Pancreas (tissue), 10 donors: ENCODE data around the gene SRCIN1. TPM values are rescaled to one million over a fixed set of nuclear protein-coding genes. Genes with fewer than 3 reads are reported as not detected.
A peak's percentile ranks its signal among the peaks of the same experiment; 100 is the strongest.

Source experiments
- ATAC-seq, 4 donors: fragments of 200-7000 bp; cut with Tn5 transposase; one replicate each; pipeline versions ENCODE4 v1.8.0 to v1.9.1; 2020; ENCODE audit warnings: mild to moderate bottlenecking in 4 of 4, moderate library complexity in 4 of 4
- DNase-seq, 6 donors: peaks; one replicate each; pipeline ENCODE4 v3.0.0-alpha.2; 2020
- FAIRE-seq: peaks from 2 replicates; lab custom pipeline; 2012; peaks lifted over from hg19 to GRCh38; lab: Jason Lieb, UNC
- H3K27ac ChIP-seq, 4 donors: fragments of 200-600 bp; sonication (generic); 1 replicate in 3 of 4; 2 replicates in 1 of 4; pipeline versions ENCODE4 v1.5.0 to v1.8.0; 2020
- H3K27me3 ChIP-seq, 4 donors: fragments of 200-600 bp; one replicate each; pipeline ENCODE4 v1.8.0; 2021
- H3K36me3 ChIP-seq, 3 donors: fragments of 200-600 bp; sonication (generic) in 1 of 3; one replicate each; pipeline versions ENCODE4 v1.5.0 to v1.8.0; 2020 to 2021
- H3K4me1 ChIP-seq, 3 donors: fragments of 200-600 bp; one replicate each; pipeline ENCODE4 v1.8.0; 2021
- H3K4me3 ChIP-seq, 4 donors: fragments of 200-600 bp; sonication (generic) in 2 of 4; one replicate each; pipeline versions ENCODE4 v1.5.0 to v1.8.0; 2020 to 2021
- H3K9me3 ChIP-seq, 4 donors: fragments of 200-600 bp; one replicate each; pipeline ENCODE4 v1.8.0; 2021
- WGBS, 2 donors: extraction: QIAGEN DNeasy Blood & Tissue Kit; methylation state at CpG; one replicate each; pipeline ENCODE4 v1.1.7; 2013; 5-methylcytosine and 5-hydroxymethylcytosine counted together
- intact Hi-C, 3 donors: fragments of 100-400 bp; cut with DNase I; formaldehyde crosslinking; loops; one replicate each; pipeline versions ENCODE4 v1.11.1 to v1.14.2; 2022
- polyA plus RNA-seq, 2 donors: library from polyadenylated mRNA; stranded (reverse); fragments of 200-250 nt; gene quantifications; one replicate each; pipeline ENCODE4 v1.2.3, GENCODE V29; 2013
- total RNA-seq, 6 donors: library from RNA; stranded (reverse); fragmentation: NEBNext Ultra II Directional in 4 of 6; extraction: Animal tissue kit (Norgen Biotek cat#: 25700) in 4 of 6; gene quantifications; one replicate each; pipeline versions ENCODE4 v1.2.1 to v1.2.4, GENCODE V29; 2021 to 2023
- TF ChIP-seq, protein P1 (sequence below), 4 donors: fragments of 200-600 bp; sonication (generic) in 3 of 4; IDR thresholded peaks; one replicate each; pipeline versions ENCODE4 v1.5.0 to v1.8.0; 2021; ENCODE audit warnings: antibody characterized with exemption in 4 of 4
- donor health status: healthy with polysubstance abuse.
- donor health status: DM: no; HTN: no; CAD: no; lungs with moderate emphysema.
- donor health status: DM: no; HTN: no; CAD: no.
- donor health status: control.
- donor health status: control.
- donor health status: Bipolar disorder and iron deficiency.
- donor health status: DM: yes; HTN: yes; CAD: no.
- donor health status: DM: no; HTN: no; CAD: no.
- donor health status: DM: no; HTN: no; CAD: no.
- donor health status: DM: yes; HTN: yes; CAD: no.

Gene SRCIN1
- total and polyA plus RNA-seq, 8 donors, result 5.8 to 30.3 (median 9.0) TPM

DNA sequence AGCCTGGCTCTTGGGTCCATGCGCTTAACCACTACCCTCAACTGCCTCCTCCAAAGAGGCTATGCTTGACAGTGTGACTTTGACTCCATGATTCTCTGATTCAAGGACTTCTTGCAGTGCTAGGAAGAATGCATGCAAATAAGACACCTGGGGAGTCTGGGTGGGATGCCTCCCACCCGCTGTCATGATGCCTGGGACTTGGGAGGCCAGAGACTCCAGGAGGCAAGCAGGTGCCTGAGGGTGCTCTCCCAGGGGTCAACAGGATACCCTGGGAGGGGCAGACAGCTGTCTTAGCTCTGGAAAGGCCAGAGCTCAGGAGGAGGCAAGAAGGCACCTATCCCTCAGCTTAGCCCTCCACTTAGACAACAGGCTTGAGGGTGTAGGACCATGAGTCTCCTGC is 38.4 kb downstream of the SRCIN1 start:
- DNase-seq, result no peak
- peaks cover 0 to 4% (median 0%) of the 10 kb centered on the region in 4 donors for H3K27me3 ChIP-seq
- no peaks in the 10 kb centered on the region for H3K36me3 ChIP-seq
- ATAC-seq, result no peak
- H3K27ac ChIP-seq, result no peak overlapping the region
- no peaks in the 10 kb centered on the region for H3K9me3 ChIP-seq
- intact Hi-C loops, result loop anchor here in 1 of 3 donors (10.0 kb wide), 1 partner anchor 97 kb away; no protein-coding TSS in a partner anchor
- no peak for FAIRE-seq
- TF ChIP-seq, protein P1, sequence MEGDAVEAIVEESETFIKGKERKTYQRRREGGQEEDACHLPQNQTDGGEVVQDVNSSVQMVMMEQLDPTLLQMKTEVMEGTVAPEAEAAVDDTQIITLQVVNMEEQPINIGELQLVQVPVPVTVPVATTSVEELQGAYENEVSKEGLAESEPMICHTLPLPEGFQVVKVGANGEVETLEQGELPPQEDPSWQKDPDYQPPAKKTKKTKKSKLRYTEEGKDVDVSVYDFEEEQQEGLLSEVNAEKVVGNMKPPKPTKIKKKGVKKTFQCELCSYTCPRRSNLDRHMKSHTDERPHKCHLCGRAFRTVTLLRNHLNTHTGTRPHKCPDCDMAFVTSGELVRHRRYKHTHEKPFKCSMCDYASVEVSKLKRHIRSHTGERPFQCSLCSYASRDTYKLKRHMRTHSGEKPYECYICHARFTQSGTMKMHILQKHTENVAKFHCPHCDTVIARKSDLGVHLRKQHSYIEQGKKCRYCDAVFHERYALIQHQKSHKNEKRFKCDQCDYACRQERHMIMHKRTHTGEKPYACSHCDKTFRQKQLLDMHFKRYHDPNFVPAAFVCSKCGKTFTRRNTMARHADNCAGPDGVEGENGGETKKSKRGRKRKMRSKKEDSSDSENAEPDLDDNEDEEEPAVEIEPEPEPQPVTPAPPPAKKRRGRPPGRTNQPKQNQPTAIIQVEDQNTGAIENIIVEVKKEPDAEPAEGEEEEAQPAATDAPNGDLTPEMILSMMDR (IDR thresholded peaks at IDR 0.05), result no peak
- H3K4me3 ChIP-seq, result no peak overlapping the region
- H3K4me1 ChIP-seq, result no peaks in the 10 kb centered on the region
- WGBS, 2 donors, result 87 to 92% methylated on average over 2 of the region's 2 CpGs

DNA sequence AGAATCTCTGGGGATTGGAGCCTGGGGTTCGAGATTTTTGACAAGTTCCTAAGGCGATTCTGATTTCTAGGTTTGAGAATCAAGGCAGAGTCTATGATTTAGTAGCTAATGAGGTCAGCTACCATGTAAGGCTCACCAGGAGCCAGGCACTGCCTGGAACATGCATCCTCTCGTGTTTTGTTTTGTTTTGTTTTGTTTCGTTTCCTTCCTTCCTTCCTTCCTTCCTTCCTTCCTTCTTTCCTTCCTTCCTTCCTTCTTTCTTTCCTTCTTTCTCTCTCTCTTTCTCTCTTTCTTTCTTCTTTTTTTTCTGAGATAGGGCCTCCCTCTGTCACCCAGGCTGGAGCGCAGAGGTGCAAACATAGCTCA is 39.1 kb downstream of the SRCIN1 start:
- TF ChIP-seq, protein P1 (IDR thresholded peaks at IDR 0.05), result no peak
- H3K27ac ChIP-seq, result no peak overlapping the region
- intact Hi-C loops, result loop anchor here in 1 of 3 donors (10.0 kb wide), 1 partner anchor 98 kb away; no protein-coding TSS in a partner anchor
- H3K36me3 ChIP-seq, result no peaks in the 10 kb centered on the region
- WGBS, 2 donors, result 59 to 77% methylated on average over 5 of the region's 5 CpGs
- FAIRE-seq, result no peak
- no peak for ATAC-seq
- DNase-seq, result no peak
- H3K4me3 ChIP-seq, result no peak overlapping the region
- no peaks in the 10 kb centered on the region for H3K4me1 ChIP-seq
- peaks cover 0 to 7% (median 0%) of the 10 kb centered on the region in 4 donors for H3K27me3 ChIP-seq
- H3K9me3 ChIP-seq, result no peaks in the 10 kb centered on the region

DNA sequence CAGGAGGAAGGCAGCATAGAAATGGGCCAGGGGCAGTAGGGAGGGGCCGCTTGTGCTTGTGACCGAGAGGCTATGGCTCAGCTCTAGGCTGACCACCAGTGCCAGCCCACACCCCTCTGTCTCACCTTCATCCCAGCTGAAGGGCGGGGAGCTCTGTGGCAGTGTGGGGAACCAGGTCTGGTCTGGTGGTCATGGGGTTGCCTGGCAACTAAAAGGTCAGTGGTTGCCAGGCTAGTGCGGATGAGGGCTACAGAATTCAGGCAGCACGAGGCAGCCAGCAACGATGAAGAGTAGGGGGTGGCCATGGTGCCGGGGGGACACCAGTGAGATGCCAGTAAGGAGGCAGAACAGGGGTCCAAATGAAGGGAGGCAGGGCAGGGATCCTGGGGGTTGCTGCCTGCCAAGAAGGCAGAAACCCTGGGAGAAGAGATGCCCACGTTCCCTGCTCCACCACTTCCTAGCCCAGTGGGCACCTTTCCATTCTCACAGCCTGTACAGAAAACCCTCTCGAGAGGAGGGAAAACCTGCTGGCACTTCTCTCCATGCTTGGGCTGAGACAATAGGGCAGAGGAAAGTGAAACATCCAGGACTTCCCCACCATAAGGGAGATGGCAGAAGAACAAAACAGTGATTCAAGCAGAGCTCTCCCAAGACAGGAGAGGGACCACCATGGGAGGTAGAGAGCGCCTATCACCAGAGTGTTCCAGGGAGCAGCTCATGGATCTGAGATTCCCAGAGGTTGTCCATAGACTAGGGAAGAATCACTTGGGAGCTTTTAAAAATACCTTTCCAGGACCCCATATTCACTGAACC is 39.7 kb downstream of the SRCIN1 start:
- TF ChIP-seq, protein P1 (IDR thresholded peaks at IDR 0.05), result no peak
- 48 to 61% methylated on average over 10 of the region's 10 CpGs for WGBS, 2 donors
- Histone ChIP-seq H3K9me3 (no peaks in the 10 kb centered on the region), H3K27ac (no peak overlapping the region), H3K27me3 (peaks cover 0 to 7% (median 0%) of the 10 kb centered on the region in 4 donors), H3K4me1 (no peaks in the 10 kb centered on the region), H3K36me3 (no peaks in the 10 kb centered on the region), H3K4me3 (no peak overlapping the region)
- no peak for FAIRE-seq
- intact Hi-C loops, result loop anchor here in 1 of 3 donors (10.0 kb wide), 1 partner anchor 99 kb away; no protein-coding TSS in a partner anchor
- no peak for DNase-seq
- ATAC-seq, result peak in 2 of 4 donors; percentile 44 to 61

DNA sequence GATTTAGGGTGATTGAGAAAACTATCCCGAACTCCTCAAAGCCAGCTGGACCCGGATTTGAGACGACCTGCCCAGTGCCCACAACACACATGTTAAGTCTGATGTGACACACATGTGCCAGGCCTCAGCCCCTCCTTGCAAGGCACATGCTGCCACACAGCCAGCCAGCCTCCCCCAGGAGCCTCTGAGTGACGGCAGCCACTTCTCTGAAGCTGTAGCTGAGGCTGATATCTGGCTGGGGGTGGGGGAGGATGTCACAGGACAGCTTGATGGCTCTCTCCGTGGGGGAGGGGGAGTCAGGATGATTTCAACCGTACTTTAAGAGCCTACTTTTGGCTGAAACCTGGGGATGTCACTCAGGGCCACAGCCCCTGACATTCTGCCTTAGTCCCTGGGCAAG is 40.9 kb downstream of the SRCIN1 start:
- no peak for FAIRE-seq
- H3K4me1 ChIP-seq, result peaks cover 0 to 2% (median 2%) of the 10 kb centered on the region in 3 donors
- H3K36me3 ChIP-seq, result no peaks in the 10 kb centered on the region
- H3K4me3 ChIP-seq, result no peak overlapping the region
- no peak for ATAC-seq
- H3K9me3 ChIP-seq, result no peaks in the 10 kb centered on the region
- intact Hi-C loops, result loop anchor here in 1 of 3 donors (10.0 kb wide), 1 partner anchor 100 kb away; no protein-coding TSS in a partner anchor
- WGBS, 2 donors, result 31 to 43% methylated on average over 6 of the region's 6 CpGs
- DNase-seq, result no peak
- H3K27me3 ChIP-seq, result peaks cover 0 to 7% (median 0%) of the 10 kb centered on the region in 4 donors
- TF ChIP-seq, protein P1 (IDR thresholded peaks at IDR 0.05), result no peak
- no peak overlapping the region for H3K27ac ChIP-seq
